OCI-LY1 (cell line): ENCODE results near the gene MCFD2.

ENCODE experiments used
- H2AFZ ChIP-seq: fragments of 200-600 bp; sonication (generic), shearing (Covaris generic); 2 replicates; pipeline ENCODE4 v1.6.0; 2014; ENCODE audit warnings: antibody characterized with exemption, mild to moderate bottlenecking, low read length
- H3F3A ChIP-seq: fragments of 200-600 bp; sonication (generic), shearing (Covaris generic); 2 replicates; pipeline ENCODE4 v1.6.0; 2014; ENCODE audit warnings: mild to moderate bottlenecking, antibody characterized with exemption, low read length, moderate library complexity; ENCODE audit not compliant: insufficient read depth
- H3K27ac ChIP-seq: fragments of 200-600 bp; sonication (generic); 2 replicates; pipeline ENCODE4 v1.5.1; 2014; ENCODE audit warnings: low read length, mixed run types, mild to moderate bottlenecking, low read depth; ENCODE audit not compliant: poor library complexity, severe bottlenecking
- H3K27me3 ChIP-seq: fragments of 200-600 bp; sonication (generic); 2 replicates; pipeline ENCODE4 v1.6.0; 2014; ENCODE audit warnings: antibody characterized with exemption, mild to moderate bottlenecking, low read length, moderate library complexity; ENCODE audit not compliant: insufficient read depth
- H3K36me3 ChIP-seq: fragments of 200-600 bp; sonication (generic); 2 replicates; pipeline ENCODE4 v1.6.1; 2014; ENCODE audit warnings: mild to moderate bottlenecking, antibody characterized with exemption, low read length, moderate library complexity, mixed read lengths; ENCODE audit not compliant: insufficient read depth
- H3K4me1 ChIP-seq: fragments of 200-600 bp; sonication (generic); 2 replicates; pipeline ENCODE4 v1.5.1; 2014; ENCODE audit warnings: mild to moderate bottlenecking, low read length, moderate library complexity; ENCODE audit not compliant: insufficient read depth, severe bottlenecking
- H3K4me2 ChIP-seq: fragments of 200-600 bp; sonication (generic), shearing (Covaris generic); 2 replicates; pipeline ENCODE4 v1.6.1; 2014; ENCODE audit warnings: low read length
- H3K4me3 ChIP-seq: fragments of 200-600 bp; sonication (generic); 2 replicates; pipeline ENCODE4 v1.5.1; 2014; ENCODE audit warnings: low read length, low read depth, mild to moderate bottlenecking, mixed read lengths; ENCODE audit not compliant: poor library complexity, severe bottlenecking
- H3K79me2 ChIP-seq: fragments of 200-600 bp; shearing (Covaris generic); 2 replicates; pipeline ENCODE4 v1.6.1; 2016; ENCODE audit warnings: mixed run types, low read length, mixed read lengths; ENCODE audit not compliant: insufficient read depth
- H3K9ac ChIP-seq: fragments of 200-600 bp; sonication (generic), shearing (Covaris generic); 2 replicates; pipeline ENCODE4 v1.6.1; 2014; ENCODE audit warnings: mild to moderate bottlenecking, low read length, mixed read lengths
- H3K9me2 ChIP-seq: fragments of 200-600 bp; sonication (generic), shearing (Covaris generic); 2 replicates; pipeline ENCODE4 v1.6.1; 2014; ENCODE audit warnings: low read depth, mild to moderate bottlenecking, low read length, mixed read lengths
- H3K9me3 ChIP-seq: fragments of 200-600 bp; shearing (Covaris generic); 2 replicates; pipeline ENCODE4 v1.6.1; 2014; ENCODE audit warnings: low read length, mixed read lengths
- H4K20me1 ChIP-seq: fragments of 200-600 bp; sonication (generic), shearing (Covaris generic); 2 replicates; pipeline ENCODE4 v1.6.0; 2016; ENCODE audit warnings: mild to moderate bottlenecking, low read length; ENCODE audit not compliant: insufficient read depth
- CTCF ChIP-seq: fragments of 200-600 bp; sonication (generic), shearing (Covaris generic); IDR thresholded peaks from 2 replicates; pipeline ENCODE4 v1.5.1; 2017; ENCODE audit warnings: mild to moderate bottlenecking, antibody characterized with exemption, low read length, moderate library complexity, mixed read lengths
- EZH2 ChIP-seq: fragments of 200-600 bp; sonication (generic), shearing (Covaris generic); IDR thresholded peaks from 2 replicates; pipeline ENCODE4 v1.8.0; 2017; ENCODE audit warnings: borderline replicate concordance, mixed run types, mild to moderate bottlenecking, antibody characterized with exemption, low read length, moderate library complexity, mixed read lengths

MCFD2 gene

GRCh38 chr2:46925474-46926351, 10.1 kb upstream of the MCFD2 start:
- H3K9ac ChIP-seq, result no peak overlapping the region
- peaks cover 9% of the 10 kb centered on the region for H3K9me3 ChIP-seq
- no peaks in the 10 kb centered on the region for H3K27me3 ChIP-seq
- no peaks in the 10 kb centered on the region for H3F3A ChIP-seq
- H3K4me1 ChIP-seq, result peaks cover 25% of the 10 kb centered on the region
- no peak overlapping the region for H3K4me3 ChIP-seq
- H2AFZ ChIP-seq, result no peak overlapping the region
- no peak overlapping the region for H3K4me2 ChIP-seq
- no peaks in the 10 kb centered on the region for H3K9me2 ChIP-seq
- no peaks in the 10 kb centered on the region for H4K20me1 ChIP-seq
- TF ChIP-seq CTCF (no peak), EZH2 (no peak)
- no peak overlapping the region for H3K27ac ChIP-seq
- peaks cover 14% of the 10 kb centered on the region for H3K36me3 ChIP-seq
- H3K79me2 ChIP-seq, result peaks cover 18% of the 10 kb centered on the region; the same call in 1 of the 2 replicates

DNA sequence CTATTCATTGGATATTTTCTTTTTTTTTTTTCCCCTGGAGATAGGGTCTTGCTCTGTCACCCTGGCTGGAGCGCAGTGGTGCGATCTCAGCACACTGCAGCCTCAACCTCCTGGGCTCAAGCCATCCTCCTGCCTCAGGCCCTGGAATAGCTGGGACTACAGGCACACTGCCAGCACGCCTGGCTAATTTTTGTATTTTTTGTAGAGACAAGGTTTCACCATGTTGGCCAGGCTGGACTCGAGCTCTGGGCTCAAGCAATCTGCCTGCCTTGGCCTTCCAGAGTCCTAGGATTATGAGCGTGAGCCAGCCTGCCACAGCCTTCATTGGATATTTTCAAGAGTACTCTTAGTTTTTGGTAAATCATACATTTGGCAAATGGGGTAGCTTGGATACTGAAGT, 9.0 kb upstream of the MCFD2 start:
- H3K36me3 ChIP-seq, result peaks cover 14% of the 10 kb centered on the region
- H3K27me3 ChIP-seq, result no peaks in the 10 kb centered on the region
- H3K9me3 ChIP-seq, result peaks cover 9% of the 10 kb centered on the region
- H3K27ac ChIP-seq, result no peak overlapping the region
- H3K4me2 ChIP-seq, result no peak overlapping the region
- no peaks in the 10 kb centered on the region for H3K9me2 ChIP-seq
- H4K20me1 ChIP-seq, result no peaks in the 10 kb centered on the region
- H3K4me1 ChIP-seq, result peaks cover 36% of the 10 kb centered on the region
- TF ChIP-seq CTCF, result no peak
- no peak overlapping the region for H3K4me3 ChIP-seq
- no peak overlapping the region for H2AFZ ChIP-seq
- H3K9ac ChIP-seq, result no peak overlapping the region
- peaks cover 17% of the 10 kb centered on the region; the same call in 1 of the 2 replicates for H3K79me2 ChIP-seq
- H3F3A ChIP-seq, result no peaks in the 10 kb centered on the region

DNA sequence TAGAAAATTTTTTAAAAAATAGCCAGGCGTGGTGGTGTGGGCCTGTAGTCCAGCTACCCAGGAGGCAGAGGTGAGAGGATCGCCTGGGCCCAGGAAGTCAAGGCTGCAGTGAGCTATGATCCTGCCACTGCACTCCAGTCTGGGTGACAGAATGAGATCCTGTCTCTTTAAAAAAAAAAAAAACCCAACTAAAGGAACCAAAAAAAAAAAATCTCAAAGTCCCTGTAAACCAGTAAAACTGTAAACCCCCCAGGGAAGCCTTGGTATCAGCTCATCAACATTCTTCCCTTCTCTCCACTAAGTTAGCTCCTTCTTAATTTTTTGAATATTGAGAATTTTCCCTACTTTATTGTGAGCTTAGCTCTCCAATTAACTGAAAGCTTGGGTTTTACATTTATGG, 8.4 kb upstream of the MCFD2 start:
- H3K36me3 ChIP-seq, result peaks cover 14% of the 10 kb centered on the region
- H3K27me3 ChIP-seq, result no peaks in the 10 kb centered on the region
- no peak overlapping the region for H3K4me2 ChIP-seq
- TF ChIP-seq EZH2 (no peak), CTCF (no peak)
- no peak overlapping the region for H3K27ac ChIP-seq
- H3K4me1 ChIP-seq, result peaks cover 41% of the 10 kb centered on the region
- H3K4me3 ChIP-seq, result no peak overlapping the region
- H3K9me3 ChIP-seq, result peaks cover 9% of the 10 kb centered on the region
- H3K9ac ChIP-seq, result no peak overlapping the region
- H3K79me2 ChIP-seq, result peaks cover 17% of the 10 kb centered on the region; the same call in 1 of the 2 replicates
- H3F3A ChIP-seq, result no peaks in the 10 kb centered on the region
- no peak overlapping the region for H2AFZ ChIP-seq
- H4K20me1 ChIP-seq, result no peaks in the 10 kb centered on the region
- H3K9me2 ChIP-seq, result no peaks in the 10 kb centered on the region
